ENCODE data around the gene ARHGAP24. TPM values are rescaled to one million over a fixed set of nuclear protein-coding genes. Genes with fewer than 3 reads are reported as not detected.

The ARHGAP24 gene
- total RNA-seq, 1 donor from 2014 or later = 61.1 TPM

DNA sequence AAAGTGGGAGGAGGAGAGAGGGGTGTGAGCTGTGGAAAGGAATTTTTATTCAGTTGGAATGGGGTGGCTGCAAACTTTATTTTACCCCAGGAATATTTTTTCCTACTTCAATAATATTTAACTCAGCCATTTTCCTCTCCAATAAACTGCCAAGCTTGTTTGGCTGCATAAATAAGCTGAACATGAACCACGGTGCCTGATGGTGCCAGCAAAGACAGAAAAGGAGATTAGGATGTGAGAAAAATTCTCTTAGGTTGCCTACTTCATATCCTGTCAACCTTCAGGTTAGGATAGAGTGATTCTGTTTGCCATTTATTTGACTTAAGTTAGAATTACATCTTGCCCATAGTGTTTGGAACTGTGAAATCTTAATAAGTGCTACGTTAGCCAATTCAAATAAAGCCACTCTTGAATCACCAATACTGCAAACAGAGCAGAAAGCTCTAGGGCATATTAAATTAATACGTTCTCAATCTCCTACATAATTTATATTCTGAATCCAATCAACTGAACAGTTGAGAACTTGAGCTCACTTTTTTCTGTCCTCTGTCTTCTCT lies 195.1 kb downstream of the ARHGAP24 start:
- no peak overlapping the region for H3K9ac ChIP-seq (ENCODE audit: low read depth in 1 of 3, low read length in 3 of 3)
- no peak overlapping the region for H3K4me3 ChIP-seq (ENCODE audit: low read length in 3 of 3)
- no peaks in the 10 kb centered on the region for H3K36me3 ChIP-seq (ENCODE audit: control insufficient read depth in 3 of 3, insufficient read depth in 3 of 3, low read length in 3 of 3)

DNA sequence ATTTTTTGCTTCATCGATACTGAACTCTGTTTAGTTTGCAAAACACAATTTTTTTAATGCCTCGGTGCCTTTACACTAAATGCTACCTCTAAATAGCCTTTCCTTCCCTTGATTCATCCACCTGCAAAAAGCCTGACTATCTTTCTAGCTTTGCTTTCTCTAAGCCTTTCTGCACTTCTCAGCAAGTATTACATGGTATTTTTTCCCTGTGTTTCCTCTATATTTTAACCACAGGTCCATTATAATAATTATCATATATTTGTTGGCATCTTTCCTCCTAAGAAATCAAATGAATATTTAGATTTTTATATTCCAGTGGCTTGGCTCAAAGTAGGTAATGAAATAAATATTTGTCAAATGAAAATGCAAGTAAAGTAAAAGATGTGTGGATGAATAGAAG lies 196.2 kb downstream of the ARHGAP24 start:
- no peak overlapping the region for H3K27ac ChIP-seq (ENCODE audit: low read depth, low read length)
- H3K9ac ChIP-seq (ENCODE audit: low read depth in 1 of 3, low read length in 3 of 3) = no peak overlapping the region
- H3K27me3 ChIP-seq (ENCODE audit: control insufficient read depth in 3 of 3, insufficient read depth in 3 of 3, low read length in 3 of 3) = no peaks in the 10 kb centered on the region

More for the DNA sequence above, 195.1 kb downstream of the ARHGAP24 start:
- Histone ChIP-seq H3K27me3 (ENCODE audit: control insufficient read depth in 3 of 3, insufficient read depth in 3 of 3, low read length in 3 of 3) (no peaks in the 10 kb centered on the region), H3K9me3 (ENCODE audit: control insufficient read depth in 3 of 3, low read length in 3 of 3) (no peaks in the 10 kb centered on the region), H3K4me1 (ENCODE audit: control insufficient read depth in 3 of 3, insufficient read depth in 3 of 3, low read length in 3 of 3) (peaks cover 0 to 4% (median 0%) of the 10 kb centered on the region in 3 donors), H3K27ac (ENCODE audit: low read depth, low read length) (no peak overlapping the region)

DNA sequence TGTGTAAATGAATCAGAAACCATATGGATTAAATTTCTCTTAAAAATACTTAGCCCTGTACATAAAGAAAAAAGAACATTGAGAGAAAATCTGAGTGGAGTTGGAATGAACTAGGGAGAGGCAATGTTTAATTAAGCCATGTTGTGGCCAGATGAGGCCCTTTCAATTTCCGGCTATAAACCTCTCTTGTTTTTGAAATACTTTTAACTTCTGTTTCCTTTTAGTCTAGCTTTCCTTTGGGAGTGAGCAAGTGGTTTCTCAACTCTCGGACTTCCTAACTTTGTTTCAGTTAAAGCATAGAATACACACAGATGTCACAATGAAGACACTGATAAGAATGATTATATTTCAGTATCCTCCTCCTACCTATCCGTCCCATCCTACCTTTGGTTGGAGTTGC lies 197.2 kb downstream of the ARHGAP24 start:
- no peaks in the 10 kb centered on the region for H3K36me3 ChIP-seq (ENCODE audit: control insufficient read depth in 3 of 3, insufficient read depth in 3 of 3, low read length in 3 of 3)
- H3K4me1 ChIP-seq (ENCODE audit: control insufficient read depth in 3 of 3, insufficient read depth in 3 of 3, low read length in 3 of 3) = peaks cover 0 to 4% (median 0%) of the 10 kb centered on the region in 3 donors
- no peak overlapping the region for H3K9ac ChIP-seq (ENCODE audit: low read depth in 1 of 3, low read length in 3 of 3)
- H3K27me3 ChIP-seq (ENCODE audit: control insufficient read depth in 3 of 3, insufficient read depth in 3 of 3, low read length in 3 of 3) = no peaks in the 10 kb centered on the region
- no peak overlapping the region for H3K4me3 ChIP-seq (ENCODE audit: low read length in 3 of 3)
- H3K9me3 ChIP-seq (ENCODE audit: control insufficient read depth in 3 of 3, low read length in 3 of 3) = no peaks in the 10 kb centered on the region
- H3K27ac ChIP-seq (ENCODE audit: low read depth, low read length) = peak overlapping the region; percentile 11

More for the DNA sequence above, 196.2 kb downstream of the ARHGAP24 start:
- Histone ChIP-seq H3K4me3 (ENCODE audit: low read length in 3 of 3) (no peak overlapping the region), H3K9me3 (ENCODE audit: control insufficient read depth in 3 of 3, low read length in 3 of 3) (no peaks in the 10 kb centered on the region), H3K4me1 (ENCODE audit: control insufficient read depth in 3 of 3, insufficient read depth in 3 of 3, low read length in 3 of 3) (peaks cover 0 to 4% (median 0%) of the 10 kb centered on the region in 3 donors), H3K36me3 (ENCODE audit: control insufficient read depth in 3 of 3, insufficient read depth in 3 of 3, low read length in 3 of 3) (no peaks in the 10 kb centered on the region)

DNA sequence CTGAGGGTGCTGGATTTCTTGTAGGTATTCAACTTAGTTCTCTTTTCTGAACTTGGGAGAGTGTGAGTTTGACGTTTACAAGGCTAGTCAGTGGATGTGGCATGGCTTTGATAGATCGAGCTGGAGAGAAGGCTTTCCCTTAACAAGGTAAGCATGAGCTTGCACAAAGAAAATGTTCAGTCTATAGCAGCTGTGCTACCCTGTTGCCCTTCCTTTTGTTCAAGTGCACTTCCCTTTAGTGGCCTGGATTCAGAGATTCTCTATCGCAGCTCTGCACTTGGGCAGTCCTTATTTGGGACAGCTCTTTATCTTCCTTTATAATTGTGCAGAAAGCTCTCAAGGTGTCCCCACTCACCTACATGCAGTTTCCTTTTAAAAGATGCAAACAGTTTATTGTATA lies 198.0 kb downstream of the ARHGAP24 start:
- Histone ChIP-seq H3K27ac (ENCODE audit: low read depth, low read length) (peak overlapping the region; percentile 11), H3K9me3 (ENCODE audit: control insufficient read depth in 3 of 3, low read length in 3 of 3) (no peaks in the 10 kb centered on the region), H3K4me1 (ENCODE audit: control insufficient read depth in 3 of 3, insufficient read depth in 3 of 3, low read length in 3 of 3) (peaks cover 0 to 4% (median 0%) of the 10 kb centered on the region in 3 donors), H3K9ac (ENCODE audit: low read depth in 1 of 3, low read length in 3 of 3) (no peak overlapping the region), H3K36me3 (ENCODE audit: control insufficient read depth in 3 of 3, insufficient read depth in 3 of 3, low read length in 3 of 3) (no peaks in the 10 kb centered on the region), H3K4me3 (ENCODE audit: low read length in 3 of 3) (no peak overlapping the region), H3K27me3 (ENCODE audit: control insufficient read depth in 3 of 3, insufficient read depth in 3 of 3, low read length in 3 of 3) (no peaks in the 10 kb centered on the region)

DNA sequence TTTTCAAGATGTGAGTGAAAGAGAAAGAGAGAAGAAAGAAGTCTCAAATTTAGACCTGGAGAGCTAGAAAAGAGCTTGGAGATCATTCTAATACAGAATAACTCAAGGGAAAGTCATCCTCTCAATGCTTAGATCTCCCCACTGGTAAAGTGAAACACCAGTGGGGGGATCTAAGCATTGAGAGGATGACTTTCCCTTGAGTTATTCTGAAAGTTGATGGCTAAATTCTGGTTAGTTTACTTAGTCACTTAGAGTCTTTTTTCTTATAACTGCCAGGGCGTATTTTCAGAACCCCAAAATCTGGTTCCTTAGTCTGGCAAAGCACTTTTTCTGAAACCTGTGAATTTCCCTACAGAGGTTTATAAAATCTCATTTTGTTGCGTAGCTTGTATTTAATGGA lies 198.6 kb downstream of the ARHGAP24 start:
- H3K27ac ChIP-seq (ENCODE audit: low read depth, low read length) = no peak overlapping the region
- no peaks in the 10 kb centered on the region for H3K27me3 ChIP-seq (ENCODE audit: control insufficient read depth in 3 of 3, insufficient read depth in 3 of 3, low read length in 3 of 3)
- H3K9ac ChIP-seq (ENCODE audit: low read depth in 1 of 3, low read length in 3 of 3) = no peak overlapping the region
- H3K36me3 ChIP-seq (ENCODE audit: control insufficient read depth in 3 of 3, insufficient read depth in 3 of 3, low read length in 3 of 3) = no peaks in the 10 kb centered on the region
- peaks cover 0 to 4% (median 0%) of the 10 kb centered on the region in 3 donors for H3K4me1 ChIP-seq (ENCODE audit: control insufficient read depth in 3 of 3, insufficient read depth in 3 of 3, low read length in 3 of 3)
- H3K4me3 ChIP-seq (ENCODE audit: low read length in 3 of 3) = no peak overlapping the region
- H3K9me3 ChIP-seq (ENCODE audit: control insufficient read depth in 3 of 3, low read length in 3 of 3) = no peaks in the 10 kb centered on the region

DNA sequence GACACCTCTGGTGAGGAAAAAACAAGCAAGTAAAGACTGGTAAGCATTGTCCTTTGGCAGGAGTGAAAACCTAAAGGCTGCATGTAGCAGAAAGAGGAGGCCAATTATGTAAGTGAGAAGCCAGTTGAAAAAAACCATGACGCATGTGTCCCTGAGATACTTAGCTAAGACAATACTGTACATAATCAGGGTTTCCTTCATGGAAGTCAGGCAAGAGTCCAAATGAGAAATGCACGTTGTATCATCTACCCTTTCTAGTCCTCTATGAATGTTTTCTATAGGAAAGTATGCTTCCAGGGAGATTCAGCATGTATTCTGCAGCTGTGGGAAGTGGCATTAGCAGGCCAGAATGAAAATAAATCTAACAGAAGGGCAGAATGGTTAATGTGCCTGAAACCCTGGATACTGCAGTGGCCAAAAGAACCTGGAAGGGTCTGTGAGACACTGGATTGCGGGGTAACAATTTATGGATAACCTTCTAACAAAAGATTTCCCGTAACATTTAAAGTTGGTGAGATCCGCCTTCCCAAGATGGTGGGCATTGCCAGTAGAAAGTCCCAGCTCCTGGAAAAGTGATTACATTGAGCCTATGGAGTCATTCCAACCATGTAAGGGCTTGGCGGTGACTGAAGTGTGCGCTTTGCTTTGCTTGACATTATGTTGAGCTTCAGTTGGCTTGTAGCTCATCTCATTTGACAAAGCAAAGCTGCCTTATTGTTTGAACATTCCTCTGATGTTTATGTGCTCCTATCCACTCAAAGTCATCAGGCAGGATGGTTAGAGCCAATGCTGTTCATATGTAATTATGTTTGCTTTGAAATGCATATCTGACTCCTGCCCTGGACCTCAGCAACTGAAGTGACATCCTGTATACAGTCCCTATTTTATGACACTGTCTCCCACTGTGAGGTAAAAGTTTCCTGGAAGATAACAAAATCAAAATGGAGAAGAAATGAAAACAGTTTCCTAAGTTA lies 200.4 kb downstream of the ARHGAP24 start:
- no peaks in the 10 kb centered on the region for H3K27me3 ChIP-seq (ENCODE audit: control insufficient read depth in 3 of 3, insufficient read depth in 3 of 3, low read length in 3 of 3)
- no peak overlapping the region for H3K4me3 ChIP-seq (ENCODE audit: low read length in 3 of 3)
- no peaks in the 10 kb centered on the region for H3K9me3 ChIP-seq (ENCODE audit: control insufficient read depth in 3 of 3, low read length in 3 of 3)
- H3K36me3 ChIP-seq (ENCODE audit: control insufficient read depth in 3 of 3, insufficient read depth in 3 of 3, low read length in 3 of 3) = no peaks in the 10 kb centered on the region
- no peak overlapping the region for H3K9ac ChIP-seq (ENCODE audit: low read depth in 1 of 3, low read length in 3 of 3)
- H3K4me1 ChIP-seq (ENCODE audit: control insufficient read depth in 3 of 3, insufficient read depth in 3 of 3, low read length in 3 of 3) = peaks cover 0 to 4% (median 0%) of the 10 kb centered on the region in 3 donors
- no peak overlapping the region for H3K27ac ChIP-seq (ENCODE audit: low read depth, low read length)

DNA sequence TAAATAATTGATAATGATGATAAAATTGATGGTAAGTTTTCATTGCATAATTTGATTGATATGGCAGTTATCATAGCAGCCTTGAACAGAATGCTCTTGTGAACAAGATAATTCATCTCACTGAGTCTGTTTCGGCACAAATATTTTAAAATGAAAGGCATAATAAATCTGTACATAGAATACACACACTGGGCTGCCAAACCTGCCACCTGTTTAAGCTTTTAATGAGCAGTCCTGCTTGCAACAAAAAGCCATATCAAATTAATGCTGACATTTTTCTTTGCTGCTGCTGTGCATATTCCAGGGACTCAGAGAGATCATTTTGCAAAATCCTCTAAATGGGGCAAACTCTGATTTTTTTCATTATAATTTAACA lies 201.1 kb downstream of the ARHGAP24 start:
- H3K4me1 ChIP-seq (ENCODE audit: control insufficient read depth in 3 of 3, insufficient read depth in 3 of 3, low read length in 3 of 3) = peaks cover 0 to 4% (median 0%) of the 10 kb centered on the region in 3 donors
- H3K27ac ChIP-seq (ENCODE audit: low read depth, low read length) = no peak overlapping the region
- no peaks in the 10 kb centered on the region for H3K36me3 ChIP-seq (ENCODE audit: control insufficient read depth in 3 of 3, insufficient read depth in 3 of 3, low read length in 3 of 3)
- no peak overlapping the region for H3K9ac ChIP-seq (ENCODE audit: low read depth in 1 of 3, low read length in 3 of 3)
- H3K4me3 ChIP-seq (ENCODE audit: low read length in 3 of 3) = no peak overlapping the region
- H3K9me3 ChIP-seq (ENCODE audit: control insufficient read depth in 3 of 3, low read length in 3 of 3) = no peaks in the 10 kb centered on the region
- no peaks in the 10 kb centered on the region for H3K27me3 ChIP-seq (ENCODE audit: control insufficient read depth in 3 of 3, insufficient read depth in 3 of 3, low read length in 3 of 3)

DNA sequence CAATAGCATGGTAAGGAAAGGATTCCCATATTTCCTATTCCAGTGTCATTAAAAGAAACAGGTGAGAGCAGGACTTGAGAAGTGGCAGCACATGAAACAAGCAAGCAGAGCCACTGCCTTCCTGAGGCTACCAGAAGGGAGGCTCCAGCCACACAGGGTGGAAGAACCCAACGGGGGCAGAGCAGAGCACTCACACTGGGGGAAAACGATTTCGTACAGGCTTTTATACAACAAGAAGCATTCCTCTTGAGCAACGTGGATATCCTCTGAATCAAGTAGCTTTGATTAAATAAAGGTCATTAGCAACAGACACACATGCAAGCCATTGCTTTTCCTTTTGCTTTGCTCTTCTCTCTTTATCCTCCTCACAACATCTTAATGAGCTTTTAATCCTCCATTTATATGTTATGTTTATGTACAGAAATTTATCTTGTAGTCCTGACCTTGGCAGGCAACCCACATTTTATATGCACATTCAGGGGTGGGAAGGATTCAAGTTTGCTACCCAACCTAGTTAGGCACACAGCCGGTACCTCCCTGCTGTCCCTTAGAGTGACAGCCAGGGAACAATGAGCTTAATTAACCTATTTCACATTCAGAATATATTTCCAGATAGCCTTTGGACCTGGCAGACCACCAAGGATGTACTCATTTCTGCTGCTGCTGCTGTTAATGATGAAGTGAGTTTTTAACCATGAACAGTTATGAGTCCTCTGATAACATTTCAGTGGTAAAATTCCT lies 202.1 kb downstream of the ARHGAP24 start:
- Histone ChIP-seq H3K4me1 (ENCODE audit: control insufficient read depth in 3 of 3, insufficient read depth in 3 of 3, low read length in 3 of 3) (peaks cover 0 to 4% (median 0%) of the 10 kb centered on the region in 3 donors), H3K27ac (ENCODE audit: low read depth, low read length) (no peak overlapping the region), H3K9ac (ENCODE audit: low read depth in 1 of 3, low read length in 3 of 3) (no peak overlapping the region), H3K36me3 (ENCODE audit: control insufficient read depth in 3 of 3, insufficient read depth in 3 of 3, low read length in 3 of 3) (no peaks in the 10 kb centered on the region), H3K4me3 (ENCODE audit: low read length in 3 of 3) (no peak overlapping the region), H3K9me3 (ENCODE audit: control insufficient read depth in 3 of 3, low read length in 3 of 3) (no peaks in the 10 kb centered on the region), H3K27me3 (ENCODE audit: control insufficient read depth in 3 of 3, insufficient read depth in 3 of 3, low read length in 3 of 3) (no peaks in the 10 kb centered on the region)

DNA sequence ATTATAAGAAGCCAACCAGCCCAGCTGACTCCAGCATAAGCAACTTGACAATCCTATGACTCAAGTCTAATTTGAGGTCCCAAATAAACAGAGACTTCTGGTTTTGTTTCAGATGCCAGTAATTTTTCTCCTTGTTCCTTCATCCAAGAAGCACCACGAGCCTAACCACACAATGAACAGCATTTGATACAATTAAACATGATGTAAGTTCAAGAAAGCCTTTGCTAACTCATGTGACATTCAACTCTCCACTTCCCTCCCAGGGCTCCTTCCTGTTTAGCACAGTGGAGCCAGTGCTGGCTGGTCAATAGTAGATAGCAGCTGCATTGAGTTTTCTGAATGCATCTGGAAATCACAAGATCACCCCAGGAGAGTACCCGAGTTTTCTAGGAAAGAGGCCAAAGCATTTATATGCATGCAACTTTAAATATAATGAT lies 206.3 kb downstream of the ARHGAP24 start:
- no peak overlapping the region for H3K9ac ChIP-seq (ENCODE audit: low read depth in 1 of 3, low read length in 3 of 3)

More for the DNA sequence above, 206.3 kb downstream of the ARHGAP24 start:
- Histone ChIP-seq H3K27me3 (ENCODE audit: control insufficient read depth in 3 of 3, insufficient read depth in 3 of 3, low read length in 3 of 3) (no peaks in the 10 kb centered on the region), H3K4me3 (ENCODE audit: low read length in 3 of 3) (no peak overlapping the region), H3K9me3 (ENCODE audit: control insufficient read depth in 3 of 3, low read length in 3 of 3) (no peaks in the 10 kb centered on the region), H3K4me1 (ENCODE audit: control insufficient read depth in 3 of 3, insufficient read depth in 3 of 3, low read length in 3 of 3) (no peaks in the 10 kb centered on the region), H3K36me3 (ENCODE audit: control insufficient read depth in 3 of 3, insufficient read depth in 3 of 3, low read length in 3 of 3) (no peaks in the 10 kb centered on the region), H3K27ac (ENCODE audit: low read depth, low read length) (peak overlapping the region; percentile 56)
